Neural progenitor cell (in vitro differentiated cells): ENCODE data around the gene BRD1. TPM values are rescaled to one million over a fixed set of nuclear protein-coding genes. Genes with fewer than 3 reads are reported as not detected.

ENCODE experiments used
- DNase-seq: peaks from one replicate; pipeline ENCODE4 v3.0.0-alpha.2; 2016; ENCODE audit warnings: low spot score
- H2AFZ ChIP-seq: fragments of 200-600 bp; sonication (generic); replicated peaks from 2 replicates; pipeline ENCODE4 v1.6.1; 2016; ENCODE audit warnings: antibody characterized with exemption
- H3F3A ChIP-seq: fragments of 200-600 bp; sonication (generic); 2 replicates; pipeline ENCODE4 v1.6.1; 2016; ENCODE audit warnings: antibody characterized with exemption, low read depth
- H3K27ac ChIP-seq: fragments of 200-600 bp; sonication (generic); 2 replicates; pipeline ENCODE4 v1.5.1; 2016; ENCODE audit warnings: mild to moderate bottlenecking
- H3K27me3 ChIP-seq: fragments of 200-600 bp; sonication (generic); 2 replicates; pipeline ENCODE4 v1.6.1; 2016; ENCODE audit warnings: mild to moderate bottlenecking, moderate library complexity
- H3K36me3 ChIP-seq: fragments of 200-600 bp; sonication (generic); 2 replicates; pipeline ENCODE4 v1.5.1; 2016
- H3K4me1 ChIP-seq: fragments of 200-600 bp; sonication (generic); 2 replicates; pipeline ENCODE4 v1.6.1; 2016; ENCODE audit warnings: mixed run types
- H3K4me2 ChIP-seq: fragments of 200-600 bp; sonication (generic); 2 replicates; pipeline ENCODE4 v1.6.1; 2016
- H3K4me3 ChIP-seq: fragments of 200-600 bp; sonication (generic); 2 replicates; pipeline ENCODE4 v1.5.1; 2016
- H3K79me2 ChIP-seq: fragments of 200-600 bp; sonication (generic); 2 replicates; pipeline ENCODE4 v1.6.1; 2016; ENCODE audit warnings: low read depth
- H3K9ac ChIP-seq: fragments of 200-600 bp; sonication (generic); 2 replicates; pipeline ENCODE4 v1.6.1; 2016
- H3K9me3 ChIP-seq: fragments of 200-600 bp; sonication (generic); 2 replicates; pipeline ENCODE4 v1.5.1; 2016; ENCODE audit warnings: low read depth
- H4K20me1 ChIP-seq: fragments of 200-600 bp; sonication (generic); 2 replicates; pipeline ENCODE4 v1.6.1; 2016; ENCODE audit warnings: low read depth
- H3K27ac Mint-ChIP-seq: 3 replicates; pipeline ENCODE4 v1.8.0; 2021; ENCODE audit warnings: mixed read lengths
- H3K27me3 Mint-ChIP-seq: 2 replicates; pipeline ENCODE4 v1.8.0; 2022; ENCODE audit warnings: low read depth, mild to moderate bottlenecking, inconsistent platforms, moderate library complexity, mixed read lengths; ENCODE audit not compliant: insufficient read depth
- H3K36me3 Mint-ChIP-seq: 3 replicates; pipeline ENCODE4 v1.8.0; 2021; ENCODE audit warnings: mixed read lengths
- H3K4me1 Mint-ChIP-seq: 3 replicates; pipeline ENCODE4 v1.8.0; 2021; ENCODE audit warnings: mixed read lengths
- H3K4me3 Mint-ChIP-seq: 3 replicates; pipeline ENCODE4 v1.8.0; 2021; ENCODE audit warnings: mild to moderate bottlenecking, moderate library complexity, mixed read lengths
- H3K9me3 Mint-ChIP-seq: 3 replicates; pipeline ENCODE4 v1.8.0; 2020; ENCODE audit warnings: mixed read lengths
- CTCF ChIP-seq: fragments of 200-600 bp; sonication (generic); IDR thresholded peaks from 2 replicates; pipeline ENCODE4 v1.5.1; 2017; ENCODE audit warnings: antibody characterized with exemption, mild to moderate bottlenecking
- EZH2 ChIP-seq: fragments of 200-600 bp; sonication (generic); IDR thresholded peaks from 2 replicates; pipeline ENCODE4 v1.6.1; 2017; ENCODE audit warnings: antibody characterized with exemption, mild to moderate bottlenecking, moderate library complexity
- EZH2phosphoT487 ChIP-seq: fragments of 200-600 bp; sonication (generic); IDR thresholded peaks from 2 replicates; pipeline ENCODE4 v1.6.1; 2017; ENCODE audit warnings: antibody characterized with exemption
- total RNA-seq: library from RNA; depleted of rRNA; stranded (reverse); fragments of >200 nt; gene quantifications from 2 replicates; pipeline ENCODE4 v1.2.3, GENCODE V29; 2015; ENCODE audit warnings: low replicate concordance

The BRD1 gene
- total RNA-seq, 1 donor from 2014 or later = 31.2 TPM

GRCh38 chr22:49765951-49766350, 61.7 kb downstream of the BRD1 start:
- peaks cover 2% of the 10 kb centered on the region for H3K36me3 Mint-ChIP-seq
- Histone ChIP-seq H3K4me2 (no peak overlapping the region), H3K4me1 (no peaks in the 10 kb centered on the region), H4K20me1 (no peaks in the 10 kb centered on the region), H2AFZ (no peak overlapping the region), H3F3A (peaks cover 6% of the 10 kb centered on the region), H3K9me3 (no peaks in the 10 kb centered on the region), H3K79me2 (no peaks in the 10 kb centered on the region), H3K36me3 (no peaks in the 10 kb centered on the region), H3K9ac (no peak overlapping the region), H3K27me3 (no peaks in the 10 kb centered on the region), H3K4me3 (no peak overlapping the region), H3K27ac (no peak overlapping the region)
- no peak for TF ChIP-seq EZH2
- H3K27me3 Mint-ChIP-seq = peaks cover 9% of the 10 kb centered on the region
- peaks cover 2% of the 10 kb centered on the region for H3K4me1 Mint-ChIP-seq
- no peak for DNase-seq
- H3K9me3 Mint-ChIP-seq = peaks cover 10% of the 10 kb centered on the region
- H3K4me3 Mint-ChIP-seq = no peak overlapping the region
- H3K27ac Mint-ChIP-seq = no peak overlapping the region

- TF ChIP-seq EZH2 (no peak), CTCF (no peak), EZH2phosphoT487 (no peak)
- H3K4me1 ChIP-seq = no peaks in the 10 kb centered on the region
- H3K4me3 ChIP-seq = no peak overlapping the region
- Mint-ChIP-seq H3K4me3 (no peak overlapping the region), H3K4me1 (peaks cover 2% of the 10 kb centered on the region), H3K9me3 (peaks cover 10% of the 10 kb centered on the region), H3K27ac (no peak overlapping the region), H3K27me3 (peaks cover 3% of the 10 kb centered on the region), H3K36me3 (peaks cover 2% of the 10 kb centered on the region)
- no peaks in the 10 kb centered on the region for H3K27me3 ChIP-seq
- no peaks in the 10 kb centered on the region for H3K36me3 ChIP-seq
- no peaks in the 10 kb centered on the region for H3K79me2 ChIP-seq
- H3F3A ChIP-seq = peaks cover 5% of the 10 kb centered on the region
- H2AFZ ChIP-seq = no peak overlapping the region
- H4K20me1 ChIP-seq = no peaks in the 10 kb centered on the region
- H3K27ac ChIP-seq = no peak overlapping the region
- no peak overlapping the region for H3K9ac ChIP-seq
- DNase-seq = no peak
- H3K4me2 ChIP-seq = no peak overlapping the region
- no peaks in the 10 kb centered on the region for H3K9me3 ChIP-seq
Observed at GRCh38 chr22:49765091-49765771, 62.4 kb downstream of the BRD1 start.

GRCh38 chr22:49764127-49764581, 63.5 kb downstream of the BRD1 start:
- no peaks in the 10 kb centered on the region for H3K36me3 ChIP-seq
- H3K9me3 ChIP-seq = no peaks in the 10 kb centered on the region
- Mint-ChIP-seq H3K27ac (no peak overlapping the region), H3K27me3 (peaks cover 3% of the 10 kb centered on the region), H3K4me3 (no peak overlapping the region), H3K4me1 (peaks cover 2% of the 10 kb centered on the region), H3K36me3 (peaks cover 2% of the 10 kb centered on the region), H3K9me3 (peaks cover 10% of the 10 kb centered on the region)
- H3K4me3 ChIP-seq = no peak overlapping the region
- no peak overlapping the region for H3K27ac ChIP-seq
- H3K79me2 ChIP-seq = no peaks in the 10 kb centered on the region
- no peaks in the 10 kb centered on the region for H3K4me1 ChIP-seq
- H4K20me1 ChIP-seq = no peaks in the 10 kb centered on the region
- no peaks in the 10 kb centered on the region for H3K27me3 ChIP-seq
- no peak overlapping the region for H3K4me2 ChIP-seq
- H3F3A ChIP-seq = peaks cover 3% of the 10 kb centered on the region
- H3K9ac ChIP-seq = no peak overlapping the region
- TF ChIP-seq EZH2phosphoT487 = no peak
- TF ChIP-seq CTCF = no peak
- no peak for TF ChIP-seq EZH2
- DNase-seq = no peak
- no peak overlapping the region for H2AFZ ChIP-seq

- no peak overlapping the region for H3K27ac Mint-ChIP-seq
- no peak overlapping the region for H3K9ac ChIP-seq
- no peak overlapping the region for H3K4me3 Mint-ChIP-seq
- H3K27me3 Mint-ChIP-seq = no peaks in the 10 kb centered on the region
- peaks cover 3% of the 10 kb centered on the region for H3F3A ChIP-seq
- no peak overlapping the region for H2AFZ ChIP-seq
- peaks cover 10% of the 10 kb centered on the region for H3K9me3 Mint-ChIP-seq
- no peak overlapping the region for H3K27ac ChIP-seq
- H3K79me2 ChIP-seq = no peaks in the 10 kb centered on the region
- no peak overlapping the region for H3K4me2 ChIP-seq
- H3K4me1 Mint-ChIP-seq = peaks cover 2% of the 10 kb centered on the region
- H3K36me3 Mint-ChIP-seq = peaks cover 2% of the 10 kb centered on the region
- H3K4me3 ChIP-seq = no peak overlapping the region
- TF ChIP-seq EZH2phosphoT487 (no peak), EZH2 (no peak), CTCF (no peak)
- no peaks in the 10 kb centered on the region for H3K9me3 ChIP-seq
- DNase-seq = no peak
- no peaks in the 10 kb centered on the region for H3K27me3 ChIP-seq
- no peaks in the 10 kb centered on the region for H3K4me1 ChIP-seq
- H3K36me3 ChIP-seq = no peaks in the 10 kb centered on the region
- H4K20me1 ChIP-seq = no peaks in the 10 kb centered on the region
Observed at GRCh38 chr22:49763696-49764095, 64.0 kb downstream of the BRD1 start.
